IPS DF 19.7 (cell line): ENCODE measurements around the gene WDR43.

Experiments
- DNase-seq: peaks from one replicate; pipeline ENCODE4 v3.0.0-alpha.2; 2013; ENCODE audit warnings: low read depth, low spot score

WDR43 gene

GRCh38 chr2:28908172-28908571 lies 13.7 kb downstream of the WDR43 start:
- no peak for DNase-seq

- no peak for DNase-seq
These were observed 15.3 kb downstream of the WDR43 start for GRCh38 chr2:28909655-28910353.

- DNase-seq: no peak
These were observed 21.5 kb downstream of the WDR43 start for GRCh38 chr2:28915939-28916338.

- DNase-seq: no peak
These were observed 32.4 kb downstream of the WDR43 start for GRCh38 chr2:28926847-28927246.

- no peak for DNase-seq
These were observed 33.0 kb downstream of the WDR43 start for GRCh38 chr2:28927469-28927868.

GRCh38 chr2:28927878-28928277 lies 33.4 kb downstream of the WDR43 start:
- no peak for DNase-seq

- no peak for DNase-seq
These were observed 35.1 kb downstream of the WDR43 start for GRCh38 chr2:28929581-28929980.

- DNase-seq: no peak
These were observed 35.7 kb downstream of the WDR43 start for GRCh38 chr2:28930205-28930604.

- no peak for DNase-seq
These were observed 40.3 kb downstream of the WDR43 start for GRCh38 chr2:28934769-28935168.

- no peak for DNase-seq
These were observed 46.5 kb downstream of the WDR43 start for GRCh38 chr2:28941008-28941407.

- DNase-seq: no peak
These were observed 50.2 kb downstream of the WDR43 start for GRCh38 chr2:28944535-28945248.

- no peak for DNase-seq
These were observed 53.7 kb downstream of the WDR43 start for GRCh38 chr2:28948160-28948559.

- DNase-seq: no peak
These were observed 54.7 kb downstream of the WDR43 start for GRCh38 chr2:28949190-28949589.

GRCh38 chr2:28949617-28950305 lies 55.3 kb downstream of the WDR43 start:
- no peak for DNase-seq

GRCh38 chr2:28950941-28951630 lies 56.6 kb downstream of the WDR43 start:
- no peak for DNase-seq

- DNase-seq: no peak
These were observed 57.7 kb downstream of the WDR43 start for GRCh38 chr2:28951910-28952835.

- no peak for DNase-seq
These were observed 58.4 kb downstream of the WDR43 start for GRCh38 chr2:28952836-28953211.

- DNase-seq: no peak
These were observed 61.0 kb downstream of the WDR43 start for GRCh38 chr2:28955467-28955866.

GRCh38 chr2:28956415-28956826 lies 62.0 kb downstream of the WDR43 start:
- DNase-seq: peak; percentile 40

GRCh38 chr2:28956890-28957289 lies 62.4 kb downstream of the WDR43 start:
- DNase-seq: no peak

GRCh38 chr2:28958689-28959088 lies 64.2 kb downstream of the WDR43 start:
- no peak for DNase-seq
